ENCODE data around the gene PHKB.

PHKB gene

GRCh38 chr16:47734987-47735594, 274.0 kb downstream of the PHKB start:
- no peak for DNase-seq (ENCODE audit: low read depth in 2 of 2)
- no peak overlapping the region for H3K4me3 ChIP-seq (replicated peaks in 1 of 2; ENCODE audit: low read depth in 2 of 2, low read length in 2 of 2)
- TF ChIP-seq CTCF (IDR thresholded peaks at IDR 0.05; ENCODE audit: low read depth, low read length) = no peak

GRCh38 chr16:47750371-47750770, 289.2 kb downstream of the PHKB start:
- H3K4me3 ChIP-seq (replicated peaks in 1 of 2; ENCODE audit: low read depth in 2 of 2, low read length in 2 of 2) = no peak overlapping the region
- no peak for TF ChIP-seq CTCF (IDR thresholded peaks at IDR 0.05; ENCODE audit: low read depth, low read length)
- DNase-seq (ENCODE audit: low read depth in 2 of 2) = no peak
